ENCODE results near the gene CTAGE1. TPM values are rescaled to one million over a fixed set of nuclear protein-coding genes. Genes with fewer than 3 reads are reported as not detected.

Gene CTAGE1
- polyA plus RNA-seq, 2 of the 4 experiments (the other 2 are of a cell fraction), result 0.01 TPM; not detected in 1

DNA sequence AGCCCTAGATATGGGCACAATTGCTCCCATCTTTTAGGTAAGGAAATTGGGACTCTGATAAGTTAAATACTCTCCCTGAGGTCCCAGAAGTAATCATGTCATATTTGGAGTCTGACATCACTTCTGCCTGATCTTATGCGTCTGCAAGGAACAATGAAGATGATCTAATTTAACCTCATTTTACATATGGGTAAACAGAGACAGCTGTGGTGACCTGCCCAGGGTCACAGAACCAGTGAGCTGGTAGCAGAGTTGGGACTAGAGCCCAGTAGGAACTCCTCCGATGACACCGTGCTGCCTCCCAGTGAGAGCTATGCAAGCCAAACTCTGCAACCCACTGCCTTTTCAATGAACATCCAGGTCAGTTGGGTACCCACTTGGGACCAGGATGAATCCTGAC is 17.8 kb downstream of the CTAGE1 start:
- FAIRE-seq (no peak), DNase-seq (ENCODE audit: low read depth in 1 of 2, low spot score in 1 of 2) (no peak), ATAC-seq (no peak)
- TF ChIP-seq ESRRA (IDR thresholded peaks at IDR 0.05; ENCODE audit: borderline replicate concordance, low read length) (no peak), ZFP36 (IDR thresholded peaks at IDR 0.05; ENCODE audit: borderline replicate concordance, partially characterized antibody) (no peak), TP53 (CRISPR knock-in tag; IDR thresholded peaks at IDR 0.05) (no peak), MAZ (IDR thresholded peaks at IDR 0.05; ENCODE audit: borderline replicate concordance, low read depth, low read length) (no peak), EHF (CRISPR knock-in tag; IDR thresholded peaks at IDR 0.05) (no peak), HOXB5 (CRISPR knock-in tag; IDR thresholded peaks at IDR 0.05) (no peak), EHMT2 (IDR thresholded peaks at IDR 0.05; ENCODE audit: low read depth) (no peak), HOXA7 (CRISPR knock-in tag; IDR thresholded peaks at IDR 0.05) (no peak), POLR2AphosphoS2 (conservative IDR thresholded peaks at IDR 0.05; ENCODE audit: low read length) (no peak), HOXB13 (CRISPR knock-in tag; IDR thresholded peaks at IDR 0.05; ENCODE audit: low read depth) (no peak), BCL3 (IDR thresholded peaks at IDR 0.05) (no peak), MYC (IDR thresholded peaks at IDR 0.05; ENCODE audit: borderline replicate concordance, low read length) (no peak)
- TF ChIP-seq, protein P1, sequence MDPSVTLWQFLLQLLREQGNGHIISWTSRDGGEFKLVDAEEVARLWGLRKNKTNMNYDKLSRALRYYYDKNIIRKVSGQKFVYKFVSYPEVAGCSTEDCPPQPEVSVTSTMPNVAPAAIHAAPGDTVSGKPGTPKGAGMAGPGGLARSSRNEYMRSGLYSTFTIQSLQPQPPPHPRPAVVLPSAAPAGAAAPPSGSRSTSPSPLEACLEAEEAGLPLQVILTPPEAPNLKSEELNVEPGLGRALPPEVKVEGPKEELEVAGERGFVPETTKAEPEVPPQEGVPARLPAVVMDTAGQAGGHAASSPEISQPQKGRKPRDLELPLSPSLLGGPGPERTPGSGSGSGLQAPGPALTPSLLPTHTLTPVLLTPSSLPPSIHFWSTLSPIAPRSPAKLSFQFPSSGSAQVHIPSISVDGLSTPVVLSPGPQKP (IDR thresholded peaks at IDR 0.05; ENCODE audit: low read depth, low read length), result no peak
- TF ChIP-seq, protein P2, sequence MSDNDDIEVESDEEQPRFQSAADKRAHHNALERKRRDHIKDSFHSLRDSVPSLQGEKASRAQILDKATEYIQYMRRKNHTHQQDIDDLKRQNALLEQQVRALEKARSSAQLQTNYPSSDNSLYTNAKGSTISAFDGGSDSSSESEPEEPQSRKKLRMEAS (IDR thresholded peaks at IDR 0.05), result no peak
- no peak overlapping the region for H3K4me2 ChIP-seq
- no peaks in the 10 kb centered on the region for H3K4me1 ChIP-seq
- no peak overlapping the region for H3K27ac ChIP-seq
- 71% methylated on average over 3 of the region's 3 CpGs for WGBS (ENCODE audit: missing lambda C conversion rate)
- ChIA-PET POLR2A (no interaction called here), CTCF (interaction anchor here (1.9 kb wide), 1 partner anchor 19 kb away, joined by 6 read pairs; no protein-coding TSS in a partner anchor)
- H3K9me3 ChIP-seq, result peaks cover 6% of the 10 kb centered on the region; the same call in 1 of the 3 replicates
- no peak overlapping the region for H3K4me3 ChIP-seq

- 71% methylated on average over 4 of the region's 4 CpGs for WGBS (ENCODE audit: missing lambda C conversion rate)
- ChIA-PET POLR2A (no interaction called here), CTCF (interaction anchor here (0.6 to 1.2 kb wide), 2 partner anchors 9 to 317 kb away, joined by 3 read pairs; no protein-coding TSS in a partner anchor)
- Histone ChIP-seq H3K4me3 (no peak overlapping the region), H3K4me2 (no peak overlapping the region), H3K9me3 (no peaks in the 10 kb centered on the region), H3K4me1 (no peaks in the 10 kb centered on the region), H3K27ac (no peak overlapping the region)
- ATAC-seq, result no peak
- no peak for FAIRE-seq
- no peak for DNase-seq (ENCODE audit: low read depth in 1 of 2, low spot score in 1 of 2)
- TF ChIP-seq, protein P2 (IDR thresholded peaks at IDR 0.05), result no peak
- TF ChIP-seq HOXB13 (CRISPR knock-in tag; IDR thresholded peaks at IDR 0.05; ENCODE audit: low read depth), result no peak
- TF ChIP-seq RNF2 (IDR thresholded peaks at IDR 0.05; ENCODE audit: borderline replicate concordance, low read depth), result no peak
- no peak for TF ChIP-seq NR3C1 (IDR thresholded peaks at IDR 0.05)
- no peak for TF ChIP-seq BHLHE40 (IDR thresholded peaks at IDR 0.05; ENCODE audit: low read depth, low read length)
- no peak for TF ChIP-seq ATOH8 (CRISPR knock-in tag; IDR thresholded peaks at IDR 0.05; ENCODE audit: low read depth)
- TF ChIP-seq SREBF2 (IDR thresholded peaks at IDR 0.05), result no peak
- TF ChIP-seq, protein P1 (IDR thresholded peaks at IDR 0.05; ENCODE audit: low read depth, low read length), result no peak
- TF ChIP-seq GATA3 (IDR thresholded peaks at IDR 0.05; ENCODE audit: borderline replicate concordance), result no peak
- TF ChIP-seq, protein P3, sequence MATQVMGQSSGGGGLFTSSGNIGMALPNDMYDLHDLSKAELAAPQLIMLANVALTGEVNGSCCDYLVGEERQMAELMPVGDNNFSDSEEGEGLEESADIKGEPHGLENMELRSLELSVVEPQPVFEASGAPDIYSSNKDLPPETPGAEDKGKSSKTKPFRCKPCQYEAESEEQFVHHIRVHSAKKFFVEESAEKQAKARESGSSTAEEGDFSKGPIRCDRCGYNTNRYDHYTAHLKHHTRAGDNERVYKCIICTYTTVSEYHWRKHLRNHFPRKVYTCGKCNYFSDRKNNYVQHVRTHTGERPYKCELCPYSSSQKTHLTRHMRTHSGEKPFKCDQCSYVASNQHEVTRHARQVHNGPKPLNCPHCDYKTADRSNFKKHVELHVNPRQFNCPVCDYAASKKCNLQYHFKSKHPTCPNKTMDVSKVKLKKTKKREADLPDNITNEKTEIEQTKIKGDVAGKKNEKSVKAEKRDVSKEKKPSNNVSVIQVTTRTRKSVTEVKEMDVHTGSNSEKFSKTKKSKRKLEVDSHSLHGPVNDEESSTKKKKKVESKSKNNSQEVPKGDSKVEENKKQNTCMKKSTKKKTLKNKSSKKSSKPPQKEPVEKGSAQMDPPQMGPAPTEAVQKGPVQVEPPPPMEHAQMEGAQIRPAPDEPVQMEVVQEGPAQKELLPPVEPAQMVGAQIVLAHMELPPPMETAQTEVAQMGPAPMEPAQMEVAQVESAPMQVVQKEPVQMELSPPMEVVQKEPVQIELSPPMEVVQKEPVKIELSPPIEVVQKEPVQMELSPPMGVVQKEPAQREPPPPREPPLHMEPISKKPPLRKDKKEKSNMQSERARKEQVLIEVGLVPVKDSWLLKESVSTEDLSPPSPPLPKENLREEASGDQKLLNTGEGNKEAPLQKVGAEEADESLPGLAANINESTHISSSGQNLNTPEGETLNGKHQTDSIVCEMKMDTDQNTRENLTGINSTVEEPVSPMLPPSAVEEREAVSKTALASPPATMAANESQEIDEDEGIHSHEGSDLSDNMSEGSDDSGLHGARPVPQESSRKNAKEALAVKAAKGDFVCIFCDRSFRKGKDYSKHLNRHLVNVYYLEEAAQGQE (IDR thresholded peaks at IDR 0.05), result no peak
- no peak for TF ChIP-seq HDAC2 (IDR thresholded peaks at IDR 0.05)
- no peak for TF ChIP-seq POLR2A (IDR thresholded peaks at IDR 0.05; ENCODE audit: low read length)
- TF ChIP-seq BCL3 (IDR thresholded peaks at IDR 0.05), result no peak
- no peak for TF ChIP-seq TFCP2L1 (CRISPR knock-in tag; IDR thresholded peaks at IDR 0.05)
- TF ChIP-seq HOXB5 (CRISPR knock-in tag; IDR thresholded peaks at IDR 0.05), result no peak
- no peak for TF ChIP-seq CHD4 (IDR thresholded peaks at IDR 0.05; ENCODE audit: borderline replicate concordance)
- no peak for TF ChIP-seq KDM1A (IDR thresholded peaks at IDR 0.05; ENCODE audit: low read depth)
These were observed 19.3 kb downstream of the CTAGE1 start for GRCh38 chr18:22398464-22398863.
